ENCODE data around the gene SLC22A23.
"Not testable (repeated sequence)": the region's sequence is repeated elsewhere in the genome, so short reads cannot be mapped to it uniquely, and the experiment has no call there.

Gene SLC22A23

GRCh38 chr6:3259491-3259958 lies 197.3 kb downstream of the SLC22A23 start:
- peak; percentile 44 to 45 for DNase-seq

- DNase-seq, result peak; percentile 79 to 81
These were observed 197.9 kb downstream of the SLC22A23 start, which contains the start of gene PSMG4 for GRCh38 chr6:3258720-3259490. Gene PSMG4, plus strand, starts transcription at chr6:3258947. Its CDS starts 76 bp downstream, at chr6:3259023.

GRCh38 chr6:3258201-3258600 lies 198.6 kb downstream of the SLC22A23 start:
- DNase-seq, result no peak

- DNase-seq, result no peak
These were observed 203.3 kb downstream of the SLC22A23 start for GRCh38 chr6:3253597-3253961.

- DNase-seq, result no peak
These were observed 203.8 kb downstream of the SLC22A23 start for GRCh38 chr6:3252861-3253596.

- DNase-seq, result no peak
These were observed 204.5 kb downstream of the SLC22A23 start for GRCh38 chr6:3252369-3252768.

GRCh38 chr6:3251462-3252314 lies 205.2 kb downstream of the SLC22A23 start:
- DNase-seq, result peak; percentile 70 to 77

GRCh38 chr6:3250231-3250675 lies 206.6 kb downstream of the SLC22A23 start:
- no peak for DNase-seq

GRCh38 chr6:3249821-3250220 lies 207.0 kb downstream of the SLC22A23 start:
- no peak for DNase-seq

- no peak for DNase-seq
These were observed 209.3 kb downstream of the SLC22A23 start for GRCh38 chr6:3247255-3248146.

- no peak for DNase-seq
These were observed 211.6 kb downstream of the SLC22A23 start for GRCh38 chr6:3245216-3245615.

- DNase-seq, result not testable (repeated sequence)
These were observed 212.1 kb downstream of the SLC22A23 start for GRCh38 chr6:3244832-3245161.

- no peak for DNase-seq
These were observed 212.6 kb downstream of the SLC22A23 start for GRCh38 chr6:3244003-3244831.

- no peak for DNase-seq
These were observed 214.1 kb downstream of the SLC22A23 start for GRCh38 chr6:3242768-3243167.

GRCh38 chr6:3241745-3242144 lies 215.1 kb downstream of the SLC22A23 start:
- not testable (repeated sequence) for DNase-seq

- DNase-seq, result no peak
These were observed 216.3 kb downstream of the SLC22A23 start for GRCh38 chr6:3240595-3240994.

- DNase-seq, result no peak
These were observed 217.6 kb downstream of the SLC22A23 start for GRCh38 chr6:3239110-3239830.

- no peak for DNase-seq
These were observed 218.8 kb downstream of the SLC22A23 start for GRCh38 chr6:3237761-3238662.

GRCh38 chr6:3236005-3236404 lies 220.8 kb downstream of the SLC22A23 start:
- DNase-seq, result no peak
